C1 segment of cervical spinal cord (tissue), 14 donors: ENCODE measurements around the gene PPHLN1.

ENCODE experiments used
- DNase-seq, 14 donors: peaks; one replicate each; lab custom pipeline; 2025; lab: John Stamatoyannopoulos, UW

Gene PPHLN1

GRCh38 chr12:42325653-42326474 is at the start of gene PPHLN1, which contains the start of gene ZCRB1:
TSS of gene PPHLN1 (plus strand) at chr12:42326167. CDS start at chr12:42335903, 9,736 bp downstream.
TSS of gene ZCRB1 (minus strand) at chr12:42326094. CDS start at chr12:42324102, 1,992 bp downstream.
- DNase-seq = peak; percentile 21 to 84 (median 66)

GRCh38 chr12:42277396-42278127 is 48.4 kb upstream of the PPHLN1 start:
- DNase-seq = no peak

GRCh38 chr12:42278128-42278510 is 47.8 kb upstream of the PPHLN1 start:
- no peak for DNase-seq

- DNase-seq = no peak
Measured at GRCh38 chr12:42281278-42281677, 44.7 kb upstream of the PPHLN1 start.

GRCh38 chr12:42281844-42282243 is 44.1 kb upstream of the PPHLN1 start:
- DNase-seq = no peak

- DNase-seq = no peak
Measured at GRCh38 chr12:42282294-42282693, 43.7 kb upstream of the PPHLN1 start.

GRCh38 chr12:42283739-42284138 is 42.2 kb upstream of the PPHLN1 start:
- no peak for DNase-seq

GRCh38 chr12:42284157-42284556 is 41.8 kb upstream of the PPHLN1 start:
- DNase-seq = no peak

- no peak for DNase-seq
Measured at GRCh38 chr12:42284876-42285275, 41.1 kb upstream of the PPHLN1 start.

GRCh38 chr12:42285431-42285830 is 40.5 kb upstream of the PPHLN1 start:
- no peak for DNase-seq

GRCh38 chr12:42286741-42287140 is 39.2 kb upstream of the PPHLN1 start:
- no peak for DNase-seq

- DNase-seq = no peak
Measured at GRCh38 chr12:42288544-42288943, 37.4 kb upstream of the PPHLN1 start.

GRCh38 chr12:42291680-42292079 is 34.3 kb upstream of the PPHLN1 start:
- DNase-seq = no peak

- DNase-seq = no peak
Measured at GRCh38 chr12:42296503-42297109, 29.4 kb upstream of the PPHLN1 start.

GRCh38 chr12:42298887-42299286 is 27.1 kb upstream of the PPHLN1 start:
- no peak for DNase-seq

GRCh38 chr12:42299392-42300308 is 26.3 kb upstream of the PPHLN1 start:
- no peak for DNase-seq

GRCh38 chr12:42306297-42306696 is 19.7 kb upstream of the PPHLN1 start:
- DNase-seq = no peak

- no peak for DNase-seq
Measured at GRCh38 chr12:42308390-42308789, 17.6 kb upstream of the PPHLN1 start.

GRCh38 chr12:42309996-42310395 is 16.0 kb upstream of the PPHLN1 start:
- DNase-seq = no peak

GRCh38 chr12:42315108-42315507 is 10.9 kb upstream of the PPHLN1 start:
- no peak for DNase-seq

- no peak for DNase-seq
Measured at GRCh38 chr12:42320796-42321195, 5.2 kb upstream of the PPHLN1 start.
